SU-DHL-6 (cell line): ENCODE measurements around the gene IGIP.

Source experiments
- CTCF ChIP-seq: fragments of 200-600 bp; sonication (generic); IDR thresholded peaks from one replicate; pipeline ENCODE4 v1.5.1; 2017; ENCODE audit warnings: antibody characterized with exemption, mild to moderate bottlenecking, low read length, moderate library complexity; ENCODE audit not compliant: insufficient read depth, poor library complexity, severe bottlenecking
- EZH2phosphoT487 ChIP-seq: fragments of 200-600 bp; sonication (generic), shearing (Covaris generic); conservative IDR thresholded peaks from 2 replicates; pipeline ENCODE4 v1.6.1; 2018; ENCODE audit warnings: mild to moderate bottlenecking, antibody characterized with exemption, low read length, moderate library complexity, mixed read lengths

- TF ChIP-seq CTCF (no peak), EZH2phosphoT487 (no peak)
Measured at GRCh38 chr5:140174465-140175366, 49.0 kb downstream of the IGIP start, which contains the start of gene CYSTM1.
